ENCODE measurements around the gene PDGFC. TPM values are rescaled to one million over a fixed set of nuclear protein-coding genes. Genes with fewer than 3 reads are reported as not detected.

The PDGFC gene
- total and polyA plus RNA-seq, 2 of the 8 experiments (the other 6 are each of a cell fraction or from before 2014, with no cell fraction given): 0.65 to 2.7 TPM

DNA sequence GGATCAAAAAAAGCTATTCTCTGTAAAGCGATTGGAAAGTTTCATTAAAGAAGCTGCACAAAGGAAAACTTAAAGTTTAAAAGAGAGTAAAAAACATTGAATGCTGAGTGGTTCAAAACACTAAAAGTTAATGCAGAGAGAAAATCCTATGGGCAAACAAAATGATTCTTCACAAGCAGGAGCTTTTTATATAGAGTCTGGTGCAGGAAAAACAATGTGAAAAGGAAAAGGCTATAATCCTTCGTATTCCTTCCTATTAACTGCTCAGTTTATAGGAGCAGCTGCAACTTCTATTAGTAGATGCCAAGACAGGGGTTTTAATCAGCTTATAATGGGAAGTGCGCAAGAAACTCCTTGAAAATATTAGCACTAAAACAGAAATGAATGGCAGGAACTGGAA is 100.7 kb downstream of the PDGFC start:
- H3K4me1 ChIP-seq (replicated peaks in 1 of 4; ENCODE audit: control insufficient read depth in 3 of 4, insufficient read depth in 4 of 4, low read length in 3 of 4): no peaks in the 10 kb centered on the region
- no peak overlapping the region for H4K91ac ChIP-seq (replicated peaks; ENCODE audit: insufficient read length, low read length)
- FAIRE-seq (no peak), DNase-seq (ENCODE audit: low read depth in 1 of 2, low spot score in 2 of 2) (no peak)
- H3K23ac ChIP-seq (ENCODE audit: insufficient read length): no peak overlapping the region
- no peak overlapping the region for H2BK20ac ChIP-seq (ENCODE audit: low read length)
- H3K4me3 ChIP-seq (ENCODE audit: extremely low read depth in 1 of 4, insufficient read depth in 2 of 4, low read depth in 3 of 4, low read length in 4 of 4): no peak overlapping the region
- H3K4ac ChIP-seq (replicated peaks; ENCODE audit: insufficient read length, low read depth, low read length): no peak overlapping the region
- no peak overlapping the region for H2BK15ac ChIP-seq (ENCODE audit: low read length)
- H3K14ac ChIP-seq (ENCODE audit: insufficient read length): no peak overlapping the region
- H3K18ac ChIP-seq (ENCODE audit: extremely low read depth, low read length): no peak overlapping the region
- CTCF ChIA-PET (ENCODE audit: partially characterized antibody): no interaction called here
- no peak overlapping the region for H2BK120ac ChIP-seq (replicated peaks; ENCODE audit: low read depth, low read length)
- no peaks in the 10 kb centered on the region for H3K23me2 ChIP-seq (ENCODE audit: low read depth, low read length)
- H3K36me3 ChIP-seq (ENCODE audit: control insufficient read depth in 2 of 4, insufficient read depth in 4 of 4, low read length in 3 of 4): no peaks in the 10 kb centered on the region
- H2BK12ac ChIP-seq (ENCODE audit: low read depth, low read length): no peak overlapping the region
- no peak overlapping the region for H2AFZ ChIP-seq (ENCODE audit: low read length)
- no peaks in the 10 kb centered on the region for H4K20me1 ChIP-seq (replicated peaks in 1 of 2; ENCODE audit: control insufficient read depth in 1 of 2, insufficient read depth in 2 of 2, low read length in 2 of 2)
- H3K79me2 ChIP-seq (ENCODE audit: control insufficient read depth in 1 of 2, insufficient read depth in 2 of 2, low read length in 2 of 2): no peaks in the 10 kb centered on the region
- no peak overlapping the region for H2BK5ac ChIP-seq (ENCODE audit: low read depth, low read length)
- no peak overlapping the region for H3K4me2 ChIP-seq (ENCODE audit: insufficient read depth in 1 of 2, low read depth in 2 of 2, low read length in 2 of 2)
- H3K9me3 ChIP-seq (ENCODE audit: insufficient read depth in 2 of 2, low read depth in 1 of 2, low read length in 1 of 2): no peaks in the 10 kb centered on the region
- WGBS, 2 experiments (ENCODE audit: extremely low coverage in 1 of 2, insufficient coverage in 1 of 2, insufficient read length in 1 of 2, insufficient replicate concordance in 2 of 2, low coverage in 1 of 2, low lambda C conversion rate in 2 of 2, missing lambda C conversion rate in 1 of 2): 86% methylated on average over 3 of the region's 3 CpGs; no CpG with 5 or more reads in 1 of the 2 experiments
- no peak overlapping the region for H3K9ac ChIP-seq (replicated peaks in 1 of 4; ENCODE audit: extremely low read depth in 1 of 4, low read depth in 3 of 4, low read length in 3 of 4)
- H3K56ac ChIP-seq (replicated peaks; ENCODE audit: insufficient read length, low read depth, low read length): no peak overlapping the region
- no peak overlapping the region for H4K8ac ChIP-seq (ENCODE audit: extremely low read depth, insufficient read depth, low read length)
- H4K5ac ChIP-seq (ENCODE audit: insufficient read length, low read depth, low read length): no peak overlapping the region
- no peaks in the 10 kb centered on the region for H3K79me1 ChIP-seq (ENCODE audit: low read depth, low read length)
- no peak overlapping the region for H2AK5ac ChIP-seq (ENCODE audit: low read depth, low read length)
- H3K27me3 ChIP-seq (replicated peaks in 1 of 4; ENCODE audit: control insufficient read depth in 3 of 4, extremely low read depth in 1 of 4, insufficient read depth in 3 of 4, low read length in 3 of 4): no peaks in the 10 kb centered on the region
- no peak overlapping the region for H3K27ac ChIP-seq (ENCODE audit: low read depth, low read length)
- POLR2A ChIA-PET (ENCODE audit: partially characterized antibody): no interaction called here
- TF ChIP-seq RAD21 (IDR thresholded peaks at IDR 0.05 in 1 of 2, conservative IDR thresholded peaks at IDR 0.05 in 1 of 2; ENCODE audit: low read depth in 2 of 2, low read length in 2 of 2): no peak
- TF ChIP-seq GTF2F1 (IDR thresholded peaks at IDR 0.05; ENCODE audit: borderline replicate concordance, low read depth, low read length): no peak
- no peak for TF ChIP-seq POLR2A (IDR thresholded peaks at IDR 0.05; ENCODE audit: control extremely low read depth in 1 of 2, low read depth in 2 of 2, low read length in 2 of 2)
- no peak for TF ChIP-seq BCL11A (IDR thresholded peaks at IDR 0.05; ENCODE audit: low read depth in 2 of 2, low read length in 2 of 2)
- TF ChIP-seq YY1 (IDR thresholded peaks at IDR 0.05; ENCODE audit: low read depth, low read length): no peak
- no peak for TF ChIP-seq BRCA1 (IDR thresholded peaks at IDR 0.05; ENCODE audit: low read depth, low read length)
- TF ChIP-seq SP1 (IDR thresholded peaks at IDR 0.05; ENCODE audit: low read depth, low read length): no peak
- no peak for TF ChIP-seq KDM5A (IDR thresholded peaks at IDR 0.05; ENCODE audit: low read length)
- no peak for TF ChIP-seq POU5F1 (IDR thresholded peaks at IDR 0.05; ENCODE audit: low read depth, low read length)
- TF ChIP-seq SRF (IDR thresholded peaks at IDR 0.05; ENCODE audit: low read depth, low read length): no peak
- TF ChIP-seq RBBP5 (IDR thresholded peaks at IDR 0.05; ENCODE audit: borderline replicate concordance, low read depth, low read length): no peak
- TF ChIP-seq, protein P1, sequence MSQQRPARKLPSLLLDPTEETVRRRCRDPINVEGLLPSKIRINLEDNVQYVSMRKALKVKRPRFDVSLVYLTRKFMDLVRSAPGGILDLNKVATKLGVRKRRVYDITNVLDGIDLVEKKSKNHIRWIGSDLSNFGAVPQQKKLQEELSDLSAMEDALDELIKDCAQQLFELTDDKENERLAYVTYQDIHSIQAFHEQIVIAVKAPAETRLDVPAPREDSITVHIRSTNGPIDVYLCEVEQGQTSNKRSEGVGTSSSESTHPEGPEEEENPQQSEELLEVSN (IDR thresholded peaks at IDR 0.05): no peak
- TF ChIP-seq HDAC6 (IDR thresholded peaks at IDR 0.05; ENCODE audit: low read depth, low read length): no peak
- no peak for TF ChIP-seq MAFK (IDR thresholded peaks at IDR 0.05; ENCODE audit: low read depth, low read length)
- TF ChIP-seq SIX5 (IDR thresholded peaks at IDR 0.05; ENCODE audit: low read depth, low read length): no peak
